ENCODE measurements around the gene ARGLU1.

DNA sequence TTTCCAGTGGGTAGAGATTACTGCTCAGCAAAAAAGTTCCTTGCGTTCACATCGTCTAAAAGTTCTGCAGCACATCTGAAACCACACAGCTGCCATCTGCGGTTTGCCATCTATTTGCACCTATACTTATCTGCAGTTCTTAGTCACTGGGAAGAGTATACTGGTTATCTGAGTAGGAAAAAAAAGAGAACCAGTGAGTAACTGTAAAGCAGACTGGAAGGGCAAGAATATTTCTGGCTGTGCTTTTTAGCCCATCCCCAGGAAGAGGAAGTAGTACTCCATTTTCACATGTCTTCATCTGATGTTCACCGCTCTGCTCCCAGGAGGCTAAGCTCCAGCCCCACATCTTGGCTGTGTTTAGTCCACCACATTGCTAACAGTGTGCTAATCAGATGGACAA, 68.0 kb downstream of the ARGLU1 start:
- TF ChIP-seq, protein P1, sequence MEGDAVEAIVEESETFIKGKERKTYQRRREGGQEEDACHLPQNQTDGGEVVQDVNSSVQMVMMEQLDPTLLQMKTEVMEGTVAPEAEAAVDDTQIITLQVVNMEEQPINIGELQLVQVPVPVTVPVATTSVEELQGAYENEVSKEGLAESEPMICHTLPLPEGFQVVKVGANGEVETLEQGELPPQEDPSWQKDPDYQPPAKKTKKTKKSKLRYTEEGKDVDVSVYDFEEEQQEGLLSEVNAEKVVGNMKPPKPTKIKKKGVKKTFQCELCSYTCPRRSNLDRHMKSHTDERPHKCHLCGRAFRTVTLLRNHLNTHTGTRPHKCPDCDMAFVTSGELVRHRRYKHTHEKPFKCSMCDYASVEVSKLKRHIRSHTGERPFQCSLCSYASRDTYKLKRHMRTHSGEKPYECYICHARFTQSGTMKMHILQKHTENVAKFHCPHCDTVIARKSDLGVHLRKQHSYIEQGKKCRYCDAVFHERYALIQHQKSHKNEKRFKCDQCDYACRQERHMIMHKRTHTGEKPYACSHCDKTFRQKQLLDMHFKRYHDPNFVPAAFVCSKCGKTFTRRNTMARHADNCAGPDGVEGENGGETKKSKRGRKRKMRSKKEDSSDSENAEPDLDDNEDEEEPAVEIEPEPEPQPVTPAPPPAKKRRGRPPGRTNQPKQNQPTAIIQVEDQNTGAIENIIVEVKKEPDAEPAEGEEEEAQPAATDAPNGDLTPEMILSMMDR (IDR thresholded peaks at IDR 0.05; ENCODE audit: poor library complexity): no peak
- no peak for TF ChIP-seq EZH2 (IDR thresholded peaks at IDR 0.05; ENCODE audit: borderline replicate concordance)

All from hepatocyte (in vitro differentiated cells).